LoVo (cell line): ENCODE results near the gene PALM.

Experiments used
- DNase-seq: peaks from one replicate; pipeline ENCODE4 v3.0.0-alpha.2; 2016; ENCODE audit warnings: low spot score

The PALM gene

DNA sequence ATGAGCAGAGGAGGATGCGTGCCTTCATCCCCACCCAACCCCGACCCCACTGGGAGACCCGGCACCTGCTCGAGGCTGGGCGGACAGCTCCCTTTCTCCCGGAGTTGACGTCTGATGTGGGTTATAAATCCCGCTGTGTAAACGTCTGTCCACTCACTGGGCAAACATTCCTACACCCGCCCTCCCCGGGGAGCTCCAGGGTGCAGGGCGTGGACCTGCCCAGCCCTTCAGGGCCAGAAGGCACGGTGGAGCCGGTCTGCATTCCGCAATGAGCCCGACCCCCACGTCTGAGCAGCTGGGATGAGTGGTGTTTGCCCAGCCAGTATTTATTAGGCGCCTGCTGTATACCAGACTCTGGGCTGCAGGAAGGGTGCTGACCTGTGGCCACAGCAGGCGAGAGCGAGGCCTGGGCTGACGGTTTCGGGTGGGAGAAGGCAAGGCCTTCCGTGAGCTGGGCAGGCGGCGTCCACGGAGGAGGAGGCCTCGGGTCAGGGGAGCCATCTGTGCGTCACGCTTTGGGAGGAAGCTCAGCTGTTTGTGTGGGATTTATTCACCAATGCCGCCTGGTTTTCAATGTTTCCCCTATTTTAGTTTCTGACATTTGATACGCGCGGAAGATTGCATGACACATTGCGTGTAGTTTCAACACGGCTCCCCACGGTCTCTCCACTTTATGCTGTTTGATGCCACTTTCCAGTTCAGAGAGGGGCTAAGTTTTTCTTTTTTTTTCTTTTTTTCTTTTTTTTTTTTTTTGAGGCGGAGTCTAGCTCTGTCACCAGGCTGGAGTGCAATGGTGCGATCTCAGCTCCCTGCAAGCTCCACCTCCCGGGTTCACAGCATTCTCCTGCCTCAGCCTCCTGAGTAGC lies 44.1 kb downstream of the PALM start:
- peak; percentile 97 for DNase-seq

- DNase-seq: no peak
These were observed 45.8 kb downstream of the PALM start for GRCh38 chr19:754530-754929.

- DNase-seq: no peak
These were observed 46.3 kb downstream of the PALM start for GRCh38 chr19:755063-755462.

DNA sequence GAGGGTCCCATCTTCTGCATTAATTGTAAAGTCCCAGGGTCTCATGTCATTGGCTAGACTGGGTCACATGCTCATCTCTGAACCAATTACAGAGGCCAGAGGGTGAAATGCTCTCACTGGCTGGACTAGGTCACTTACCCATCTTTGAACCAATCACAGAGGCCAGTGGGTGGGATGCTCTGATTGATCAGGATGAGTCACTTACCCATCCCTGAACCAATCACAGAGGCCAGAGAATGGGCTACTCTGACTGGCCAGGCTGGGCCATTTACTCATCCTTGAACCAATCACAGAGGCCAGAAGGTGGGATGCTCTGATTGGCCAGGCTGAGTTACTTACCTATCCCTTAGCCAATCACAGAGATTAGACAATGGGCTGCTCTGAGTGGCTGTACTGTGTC lies 47.5 kb downstream of the PALM start:
- DNase-seq: no peak

DNA sequence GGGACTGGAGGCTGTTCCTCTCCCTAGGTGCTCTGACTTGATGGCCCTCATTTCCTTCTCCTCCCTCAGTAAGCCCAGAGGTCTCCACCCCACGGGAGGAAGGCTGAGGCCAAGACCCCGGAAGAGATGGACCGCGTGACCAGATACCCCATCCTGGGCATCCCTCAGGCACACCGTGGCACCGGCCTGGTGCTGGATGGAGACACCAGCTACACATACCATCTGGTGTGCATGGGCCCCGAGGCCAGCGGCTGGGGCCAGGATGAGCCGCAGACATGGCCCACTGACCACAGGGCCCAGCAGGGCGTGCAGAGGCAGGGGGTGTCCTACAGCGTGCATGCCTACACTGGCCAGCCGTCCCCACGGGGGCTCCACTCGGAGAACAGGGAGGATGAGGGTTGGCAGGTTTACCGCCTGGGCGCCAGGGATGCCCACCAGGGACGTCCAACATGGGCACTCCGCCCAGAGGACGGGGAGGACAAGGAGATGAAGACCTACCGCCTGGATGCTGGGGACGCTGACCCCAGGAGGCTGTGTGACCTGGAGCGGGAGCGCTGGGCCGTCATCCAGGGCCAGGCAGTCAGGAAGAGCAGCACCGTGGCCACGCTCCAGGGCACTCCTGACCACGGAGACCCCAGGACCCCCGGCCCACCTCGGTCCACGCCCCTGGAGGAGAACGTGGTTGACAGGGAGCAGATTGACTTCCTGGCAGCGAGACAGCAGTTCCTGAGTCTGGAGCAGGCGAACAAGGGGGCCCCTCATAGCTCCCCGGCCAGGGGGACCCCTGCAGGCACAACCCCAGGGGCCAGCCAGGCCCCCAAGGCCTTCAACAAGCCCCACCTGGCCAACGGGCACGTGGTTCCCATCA lies 48.3 kb downstream of the PALM start:
- DNase-seq: no peak

GRCh38 chr19:757811-758668 lies 49.3 kb downstream of the PALM start:
- no peak for DNase-seq

GRCh38 chr19:763181-763580 lies 54.4 kb downstream of the PALM start:
- DNase-seq: no peak

GRCh38 chr19:763869-764268 lies 55.1 kb downstream of the PALM start:
- no peak for DNase-seq

- DNase-seq: no peak
These were observed 55.6 kb downstream of the PALM start for GRCh38 chr19:764301-764700.

DNA sequence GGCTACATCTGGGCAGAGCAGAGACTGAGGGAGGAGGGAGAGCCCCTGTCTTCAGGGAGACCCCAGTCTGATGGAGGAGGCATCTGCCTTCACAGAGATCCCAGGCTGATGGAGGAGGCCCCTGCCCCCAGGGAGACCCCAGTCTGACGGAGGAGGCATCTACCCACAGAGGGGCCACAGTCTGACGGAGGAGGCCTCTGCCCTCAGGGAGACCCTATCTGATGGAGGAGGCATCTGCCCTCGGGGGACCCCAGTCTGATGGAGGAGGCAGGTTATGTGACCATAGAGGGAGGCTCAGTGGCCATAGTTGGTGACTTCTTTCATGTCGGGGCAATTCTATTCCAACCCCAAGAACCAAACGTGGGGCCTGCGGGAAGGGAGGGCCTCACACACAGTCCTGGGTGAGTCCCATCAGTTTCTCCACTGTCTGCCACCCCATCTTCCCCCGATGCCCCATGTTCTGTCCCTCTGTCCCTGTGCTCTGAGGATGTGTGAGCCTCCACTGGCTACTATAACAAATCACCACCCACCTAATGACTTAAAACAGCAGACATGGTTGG lies 56.5 kb downstream of the PALM start:
- no peak for DNase-seq

DNA sequence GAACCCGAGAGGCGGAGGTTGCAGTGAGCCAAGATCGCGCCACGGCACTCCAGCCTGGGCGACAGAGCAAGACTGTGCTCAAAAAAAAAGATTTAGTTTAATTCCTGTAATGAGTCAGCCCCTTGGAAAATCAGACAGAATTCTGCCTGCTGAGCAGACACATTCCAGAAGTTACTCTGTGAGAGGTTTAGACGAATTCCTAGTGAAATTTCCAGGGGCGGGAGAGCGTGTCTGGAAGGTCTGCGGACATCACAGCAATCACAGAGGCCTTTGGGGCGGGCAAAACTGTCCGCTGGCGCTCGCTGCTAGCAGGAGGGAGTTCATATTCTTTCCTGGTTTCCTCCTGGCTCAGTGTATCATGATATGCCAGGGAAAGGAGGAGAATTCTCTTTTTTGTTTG lies 59.7 kb downstream of the PALM start:
- no peak for DNase-seq

GRCh38 chr19:769616-770015 lies 60.9 kb downstream of the PALM start:
- no peak for DNase-seq

GRCh38 chr19:771332-771785 lies 62.6 kb downstream of the PALM start:
- peak; percentile 36 for DNase-seq

DNA sequence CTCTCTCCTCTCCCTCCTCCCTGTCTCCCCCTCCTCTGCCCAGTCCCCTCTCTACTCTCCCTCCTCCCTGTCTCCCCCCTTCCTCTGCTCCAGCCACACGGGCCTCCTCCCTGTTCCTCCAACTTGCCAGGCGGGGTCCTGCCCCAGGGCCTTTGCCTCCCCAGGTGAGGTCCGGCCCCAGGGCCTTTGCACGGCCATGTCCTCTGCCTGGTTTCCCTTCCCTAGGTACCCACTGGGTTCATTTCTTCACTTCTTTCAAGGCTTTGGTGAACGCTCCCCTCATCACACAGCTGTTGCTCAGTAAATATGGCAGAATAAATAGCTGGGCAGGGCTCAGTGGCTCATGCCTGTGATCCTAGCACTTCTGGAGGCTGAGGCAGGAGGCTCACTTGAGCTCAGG lies 63.3 kb downstream of the PALM start:
- no peak for DNase-seq

- DNase-seq: no peak
These were observed 64.1 kb downstream of the PALM start for GRCh38 chr19:772730-773436.

DNA sequence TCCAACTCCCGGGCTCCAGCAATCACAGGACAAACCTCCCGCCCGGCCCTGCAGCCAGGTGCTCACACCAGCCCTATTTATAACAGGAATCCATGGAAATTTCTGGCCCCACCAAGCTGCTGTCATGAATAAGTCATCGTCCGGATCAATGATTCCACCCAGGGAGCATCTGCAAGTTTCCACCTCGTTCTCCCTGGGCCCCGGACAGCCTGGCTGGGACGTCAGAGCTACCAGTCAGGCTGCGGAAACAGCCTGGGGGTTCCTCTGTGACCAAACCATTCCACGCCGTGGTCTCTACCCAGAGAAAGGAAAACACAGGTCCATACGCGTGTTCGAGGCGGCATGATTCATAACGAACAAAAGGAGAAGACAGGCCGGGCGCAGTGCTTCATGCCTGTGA lies 67.8 kb downstream of the PALM start:
- no peak for DNase-seq

GRCh38 chr19:778910-779653 lies 70.3 kb downstream of the PALM start:
- no peak for DNase-seq

- no peak for DNase-seq
These were observed 72.2 kb downstream of the PALM start for GRCh38 chr19:780935-781334.

DNA sequence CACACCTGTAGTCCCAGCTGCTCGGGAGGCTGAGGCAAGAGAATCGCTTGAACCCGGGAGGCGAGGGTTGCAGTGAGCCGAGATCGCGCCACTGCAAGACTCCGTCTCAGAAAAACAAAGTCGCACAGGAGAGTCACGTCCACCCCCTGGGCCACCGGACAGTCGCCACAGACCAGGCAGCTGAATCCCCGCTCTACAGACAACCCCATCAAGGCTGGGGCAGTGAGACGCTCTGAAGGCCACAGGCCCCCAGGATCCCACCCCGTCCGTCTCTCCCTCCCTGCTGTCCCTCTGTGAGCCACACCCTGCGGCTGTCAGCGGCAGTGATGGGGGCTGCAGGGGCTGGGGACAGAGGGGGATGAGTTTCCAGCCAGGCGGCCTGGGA lies 73.1 kb downstream of the PALM start:
- no peak for DNase-seq

GRCh38 chr19:782185-782877 lies 73.6 kb downstream of the PALM start:
- peak; percentile 86 for DNase-seq
